ENCODE measurements around the gene C17orf107. TPM values are rescaled to one million over a fixed set of nuclear protein-coding genes. Genes with fewer than 3 reads are reported as not detected.

The C17orf107 gene
- total and polyA plus RNA-seq, 2 of the 13 experiments (the other 11 are each of a cell fraction or from before 2014, with no cell fraction given) = 0.20 to 0.59 TPM

GRCh38 chr17:4939796-4940554 is 40.6 kb downstream of the C17orf107 start, which contains the start of the genes RNF167 and SLC25A11 (continued):
- TF ChIP-seq SNAI1 (CRISPR knock-in tag; IDR thresholded peaks at IDR 0.05; ENCODE audit: borderline replicate concordance) = no peak
- no peak for TF ChIP-seq CBX5 (CRISPR knock-in tag; IDR thresholded peaks at IDR 0.05; ENCODE audit: borderline replicate concordance)
- TF ChIP-seq, protein P1, sequence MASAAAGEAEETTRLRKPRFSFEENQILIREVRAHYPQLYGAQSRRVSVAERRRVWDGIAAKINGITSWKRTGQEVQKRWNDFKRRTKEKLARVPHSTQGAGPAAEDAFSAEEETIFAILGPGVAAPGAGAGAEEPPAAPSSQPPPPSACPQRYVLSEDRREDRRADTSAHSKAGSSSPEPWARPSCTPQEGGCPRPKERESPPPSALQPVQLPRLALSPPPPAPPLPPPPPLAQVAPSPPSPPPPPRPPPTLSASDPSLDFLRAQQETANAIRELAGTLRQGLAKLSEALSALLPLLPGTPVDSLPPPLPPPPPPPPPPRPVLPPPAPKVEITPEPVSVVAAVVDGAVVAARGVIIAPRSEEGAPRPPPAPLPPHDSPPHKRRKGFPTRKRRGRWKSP (CRISPR knock-in tag; IDR thresholded peaks at IDR 0.05) = peak; percentile 91
- no peak for TF ChIP-seq MBD4 (IDR thresholded peaks at IDR 0.05; ENCODE audit: borderline replicate concordance, low read length)
- no peak for TF ChIP-seq ZBTB1 (CRISPR knock-in tag; IDR thresholded peaks at IDR 0.05; ENCODE audit: borderline replicate concordance)
- TF ChIP-seq, protein P2, sequence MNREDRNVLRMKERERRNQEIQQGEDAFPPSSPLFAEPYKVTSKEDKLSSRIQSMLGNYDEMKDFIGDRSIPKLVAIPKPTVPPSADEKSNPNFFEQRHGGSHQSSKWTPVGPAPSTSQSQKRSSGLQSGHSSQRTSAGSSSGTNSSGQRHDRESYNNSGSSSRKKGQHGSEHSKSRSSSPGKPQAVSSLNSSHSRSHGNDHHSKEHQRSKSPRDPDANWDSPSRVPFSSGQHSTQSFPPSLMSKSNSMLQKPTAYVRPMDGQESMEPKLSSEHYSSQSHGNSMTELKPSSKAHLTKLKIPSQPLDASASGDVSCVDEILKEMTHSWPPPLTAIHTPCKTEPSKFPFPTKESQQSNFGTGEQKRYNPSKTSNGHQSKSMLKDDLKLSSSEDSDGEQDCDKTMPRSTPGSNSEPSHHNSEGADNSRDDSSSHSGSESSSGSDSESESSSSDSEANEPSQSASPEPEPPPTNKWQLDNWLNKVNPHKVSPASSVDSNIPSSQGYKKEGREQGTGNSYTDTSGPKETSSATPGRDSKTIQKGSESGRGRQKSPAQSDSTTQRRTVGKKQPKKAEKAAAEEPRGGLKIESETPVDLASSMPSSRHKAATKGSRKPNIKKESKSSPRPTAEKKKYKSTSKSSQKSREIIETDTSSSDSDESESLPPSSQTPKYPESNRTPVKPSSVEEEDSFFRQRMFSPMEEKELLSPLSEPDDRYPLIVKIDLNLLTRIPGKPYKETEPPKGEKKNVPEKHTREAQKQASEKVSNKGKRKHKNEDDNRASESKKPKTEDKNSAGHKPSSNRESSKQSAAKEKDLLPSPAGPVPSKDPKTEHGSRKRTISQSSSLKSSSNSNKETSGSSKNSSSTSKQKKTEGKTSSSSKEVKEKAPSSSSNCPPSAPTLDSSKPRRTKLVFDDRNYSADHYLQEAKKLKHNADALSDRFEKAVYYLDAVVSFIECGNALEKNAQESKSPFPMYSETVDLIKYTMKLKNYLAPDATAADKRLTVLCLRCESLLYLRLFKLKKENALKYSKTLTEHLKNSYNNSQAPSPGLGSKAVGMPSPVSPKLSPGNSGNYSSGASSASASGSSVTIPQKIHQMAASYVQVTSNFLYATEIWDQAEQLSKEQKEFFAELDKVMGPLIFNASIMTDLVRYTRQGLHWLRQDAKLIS (CRISPR knock-in tag; IDR thresholded peaks at IDR 0.05) = no peak
- TF ChIP-seq MAZ (IDR thresholded peaks at IDR 0.05; ENCODE audit: borderline replicate concordance, low read depth, low read length) = no peak
- TF ChIP-seq MAZ (CRISPR knock-in tag; IDR thresholded peaks at IDR 0.05; ENCODE audit: low read depth) = peak; percentile 64; the same call in 1 of the 2 replicates
- TF ChIP-seq SSRP1 (CRISPR knock-in tag; IDR thresholded peaks at IDR 0.05) = no peak
- TF ChIP-seq BRCA1 (CRISPR knock-in tag; IDR thresholded peaks at IDR 0.05) = peak; percentile 43; the same call in 1 of the 2 replicates
- 0 out of 2 replicates have a peak, but pooled peaks have one; percentile 33 for TF ChIP-seq ZNF510 (CRISPR knock-in tag; IDR thresholded peaks at IDR 0.05; ENCODE audit: low read depth)
- peak; percentile 48; the same call in 1 of the 2 replicates for TF ChIP-seq ARNTL (CRISPR knock-in tag; IDR thresholded peaks at IDR 0.05)
- TF ChIP-seq ZNF557 (CRISPR knock-in tag; IDR thresholded peaks at IDR 0.05) = no peak
- TF ChIP-seq FOSL2 (CRISPR knock-in tag; IDR thresholded peaks at IDR 0.05) = no peak
- no peak for TF ChIP-seq CEBPB (IDR thresholded peaks at IDR 0.05; ENCODE audit: borderline replicate concordance, low read depth, low read length)
- TF ChIP-seq ZSCAN20 (CRISPR knock-in tag; IDR thresholded peaks at IDR 0.05; ENCODE audit: borderline replicate concordance) = 0 out of 2 replicates have a peak, but pooled peaks have one; percentile 28
- TF ChIP-seq ZBTB21 (CRISPR knock-in tag; IDR thresholded peaks at IDR 0.05) = no peak
- TF ChIP-seq ZNF382 (CRISPR knock-in tag; IDR thresholded peaks at IDR 0.05; ENCODE audit: borderline replicate concordance) = no peak
- no peak; the same call in none of the 2 replicates for TF ChIP-seq ELF1 (CRISPR knock-in tag; IDR thresholded peaks at IDR 0.05)
- TF ChIP-seq ZFP1 (CRISPR knock-in tag; IDR thresholded peaks at IDR 0.05) = no peak
- 0 out of 2 replicates have a peak, but pooled peaks have one; percentile 56 for TF ChIP-seq ZNF619 (CRISPR knock-in tag; IDR thresholded peaks at IDR 0.05)
- no peak for TF ChIP-seq ZNF577 (CRISPR knock-in tag; IDR thresholded peaks at IDR 0.05; ENCODE audit: borderline replicate concordance, low read depth)
- peak; percentile 78 for TF ChIP-seq PHF8 (CRISPR knock-in tag; IDR thresholded peaks at IDR 0.05)
- TF ChIP-seq BCLAF1 (IDR thresholded peaks at IDR 0.05) = no peak

All from HepG2 (cell line).